ENCODE results near the gene KLRD1.
"Not testable (repeated sequence)": the region's sequence is repeated elsewhere in the genome, so short reads cannot be mapped to it uniquely, and the experiment has no call there.

The KLRD1 gene

GRCh38 chr12:10338470-10338869 is 30.8 kb downstream of the KLRD1 start:
- DNase-seq (ENCODE audit: low read depth in 4 of 4, low spot score in 1 of 4) = not testable (repeated sequence)

DNA sequence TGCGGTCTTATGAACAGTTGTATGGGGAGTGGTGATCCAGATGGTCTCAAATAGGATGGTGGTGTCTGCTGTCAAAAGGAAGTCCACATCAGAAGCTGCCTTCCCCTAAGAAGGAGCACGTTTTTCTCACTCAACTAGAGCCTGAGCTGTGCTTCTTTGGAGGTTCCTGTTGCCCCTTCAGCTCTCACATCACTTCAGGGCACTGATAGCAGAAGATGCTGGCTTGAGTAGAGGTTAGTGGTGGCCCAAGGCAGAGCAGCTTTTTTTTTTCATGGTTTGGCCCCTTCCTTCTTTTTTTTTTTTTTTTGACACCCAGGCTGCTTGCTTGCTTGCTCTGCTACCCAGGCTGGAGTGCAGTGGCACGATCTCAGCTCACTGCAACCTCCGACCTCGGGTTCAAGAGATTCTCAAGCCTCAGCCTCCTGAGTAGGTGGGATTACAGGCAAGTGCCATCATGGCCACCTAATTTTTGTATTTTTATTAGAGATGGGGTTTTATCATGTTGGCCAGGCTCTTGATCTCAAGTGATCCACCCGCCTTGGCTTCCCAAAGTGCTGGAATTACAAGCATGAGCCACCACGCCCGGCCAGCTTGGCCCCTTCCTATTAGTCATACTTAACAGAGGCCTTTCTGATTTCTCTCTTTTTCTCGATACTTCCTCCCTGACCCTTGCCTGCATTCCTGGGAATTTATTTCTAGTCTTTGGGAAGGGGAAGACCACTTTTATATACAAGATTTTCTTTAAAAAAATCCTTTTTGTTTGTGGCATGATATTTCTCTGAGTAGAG is 31.6 kb downstream of the KLRD1 start:
- no peak for DNase-seq (ENCODE audit: low read depth in 4 of 4, low spot score in 1 of 4)

DNA sequence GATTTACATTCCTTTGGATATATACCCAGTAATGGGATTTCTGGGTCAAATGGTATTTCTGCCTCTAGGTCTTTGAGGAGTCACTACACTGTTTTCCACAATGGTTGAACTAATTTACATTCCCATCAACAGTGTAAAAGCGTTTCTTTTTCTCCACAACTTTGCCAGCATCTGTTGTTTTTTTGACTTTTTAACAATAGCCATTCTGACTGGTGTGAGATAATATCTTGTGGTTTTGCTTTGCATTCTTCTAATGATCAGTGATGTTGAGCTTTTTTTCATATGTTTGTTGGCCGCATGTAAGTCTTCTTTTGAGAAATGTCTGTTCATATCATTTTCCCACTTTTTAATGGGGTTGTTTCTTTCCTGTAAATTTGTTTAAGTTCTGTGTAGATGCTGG is 33.3 kb downstream of the KLRD1 start:
- not testable (repeated sequence) for DNase-seq (ENCODE audit: low read depth in 4 of 4, low spot score in 1 of 4)

DNA sequence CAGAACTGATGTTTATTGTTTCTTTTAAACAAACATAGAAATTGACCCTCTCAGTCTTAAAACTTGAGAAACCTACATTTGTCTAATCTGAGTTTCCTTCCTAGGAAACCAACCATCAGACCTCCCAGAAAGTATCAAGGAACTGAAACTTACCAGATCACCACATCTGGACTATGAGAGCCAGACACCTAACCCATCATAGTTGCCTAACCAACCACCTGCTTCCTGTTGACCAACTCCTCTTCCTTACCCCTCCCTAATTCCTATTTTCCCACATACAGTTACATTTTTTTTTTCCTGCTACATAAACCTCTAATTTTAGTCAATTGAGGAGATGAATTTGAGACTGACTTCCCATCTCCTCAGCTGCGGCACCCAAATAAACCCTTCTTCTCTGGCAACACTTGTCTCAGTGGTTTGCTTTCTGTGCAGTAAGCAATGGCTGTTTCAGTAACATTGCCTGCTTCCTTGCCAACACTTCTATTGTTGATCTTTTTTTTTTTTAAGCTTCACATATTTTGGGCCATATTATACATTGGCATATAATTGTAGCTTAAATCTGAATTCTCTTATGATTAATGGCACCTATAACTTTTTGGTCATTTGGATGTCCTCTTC is 34.3 kb downstream of the KLRD1 start:
- DNase-seq (ENCODE audit: low read depth in 4 of 4, low spot score in 1 of 4) = no peak

DNA sequence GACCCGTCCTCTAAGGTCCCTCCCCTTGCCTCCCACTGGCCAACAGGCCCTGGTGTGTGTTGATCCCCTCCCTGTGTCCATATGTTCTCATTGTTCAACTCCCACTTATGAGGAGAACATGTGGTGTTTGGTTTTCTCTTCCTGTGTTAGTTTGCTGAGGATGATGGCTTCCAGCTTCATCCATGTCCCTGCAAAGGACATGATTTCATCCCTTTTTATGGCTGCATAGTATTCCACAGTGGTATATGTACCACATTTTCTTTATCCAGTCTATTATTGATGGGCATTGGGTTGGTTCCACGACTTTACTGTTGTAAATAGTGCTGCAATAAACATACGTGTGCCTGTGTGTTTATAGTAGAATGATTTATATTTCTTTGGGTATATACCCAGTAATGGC is 43.8 kb downstream of the KLRD1 start:
- not testable (repeated sequence) for DNase-seq (ENCODE audit: low read depth in 4 of 4, low spot score in 1 of 4)

DNA sequence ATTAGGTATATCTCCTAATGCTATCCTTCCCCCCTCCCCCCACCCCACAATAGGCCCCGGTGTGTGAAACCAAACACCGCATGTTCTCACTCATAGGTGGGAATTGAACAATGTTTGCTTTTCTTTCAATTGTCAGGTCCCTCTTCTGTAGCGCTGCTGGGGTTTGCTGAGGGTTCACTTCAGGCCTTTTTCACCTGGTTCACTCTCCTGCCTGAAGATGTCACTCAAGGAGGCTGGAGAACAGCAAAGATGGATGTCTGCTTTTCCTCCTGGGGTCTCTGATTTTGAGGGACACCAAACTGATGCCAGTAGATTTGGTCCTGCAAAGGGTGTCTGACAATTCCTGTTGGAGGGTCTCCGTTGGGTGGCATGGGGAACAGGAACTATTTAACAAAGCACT is 46.4 kb downstream of the KLRD1 start:
- no peak for DNase-seq (ENCODE audit: low read depth in 4 of 4, low spot score in 1 of 4)

- no peak for DNase-seq (ENCODE audit: low read depth in 4 of 4, low spot score in 1 of 4)
These were observed 46.8 kb downstream of the KLRD1 start for GRCh38 chr12:10354502-10354901.

DNA sequence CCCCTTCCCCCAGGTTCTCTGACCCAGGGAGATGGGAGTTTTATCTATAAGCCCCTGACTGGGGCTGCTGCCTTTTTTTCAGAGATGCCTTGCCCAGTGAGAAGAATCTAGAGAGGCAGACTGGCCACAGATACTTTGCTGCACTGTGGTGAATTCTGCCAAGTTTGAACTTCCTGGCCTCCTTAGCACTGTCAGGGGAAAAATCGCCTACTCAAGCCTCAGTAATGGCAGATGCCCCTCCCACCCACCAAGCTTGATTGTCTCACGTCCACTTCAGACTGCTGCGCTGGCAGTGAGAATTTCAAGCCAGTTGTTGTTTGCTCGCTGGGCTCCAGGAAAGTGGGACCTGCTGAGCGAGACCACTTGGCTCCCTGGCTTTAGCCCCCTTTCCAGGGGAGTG is 50.5 kb downstream of the KLRD1 start:
- no peak for DNase-seq (ENCODE audit: low read depth in 4 of 4, low spot score in 1 of 4)

- no peak for DNase-seq (ENCODE audit: low read depth in 4 of 4, low spot score in 1 of 4)
These were observed 51.3 kb downstream of the KLRD1 start for GRCh38 chr12:10358969-10359368.

GRCh38 chr12:10361084-10361483 is 53.4 kb downstream of the KLRD1 start:
- no peak for DNase-seq (ENCODE audit: low read depth in 4 of 4, low spot score in 1 of 4)

DNA sequence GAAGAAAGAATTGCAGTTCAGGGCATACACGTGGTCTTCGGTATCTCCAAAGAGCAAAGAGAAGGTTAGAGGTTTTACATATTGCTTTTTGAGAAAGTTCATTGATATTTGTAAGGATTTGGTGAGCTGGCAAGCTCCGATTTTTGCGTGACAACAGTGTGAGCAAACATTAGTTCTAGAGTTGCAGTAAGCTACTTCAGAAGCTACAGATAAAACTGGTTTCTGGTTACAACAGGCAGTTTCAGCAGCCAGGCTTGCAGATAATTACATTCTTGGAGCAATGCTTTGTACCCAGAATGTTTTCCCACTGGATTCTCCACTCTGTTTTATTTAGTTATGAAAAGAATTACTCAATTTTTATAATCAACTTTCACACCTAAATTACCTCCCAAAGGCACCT is 54.0 kb downstream of the KLRD1 start:
- no peak for DNase-seq (ENCODE audit: low read depth in 4 of 4, low spot score in 1 of 4)

DNA sequence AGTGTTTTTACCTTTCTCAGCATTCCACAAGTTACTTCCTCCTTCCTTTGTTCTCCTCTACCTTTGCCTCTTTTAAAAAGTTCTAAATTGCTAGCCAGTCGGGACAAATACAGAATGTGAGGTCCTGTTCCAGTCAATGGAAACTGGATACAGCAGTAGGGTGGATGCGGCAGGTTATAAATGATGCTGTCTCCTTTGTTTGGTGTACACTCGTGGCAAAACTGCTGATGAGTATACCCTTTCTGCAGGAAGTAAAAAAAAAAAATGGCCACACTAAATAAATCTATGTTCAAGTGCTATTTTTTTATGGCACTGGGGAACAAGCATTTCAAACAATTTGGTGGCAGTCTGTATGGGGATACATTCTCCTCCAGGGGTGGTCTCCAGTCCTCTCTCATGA is 54.7 kb downstream of the KLRD1 start:
- DNase-seq (ENCODE audit: low read depth in 4 of 4, low spot score in 1 of 4) = no peak

DNA sequence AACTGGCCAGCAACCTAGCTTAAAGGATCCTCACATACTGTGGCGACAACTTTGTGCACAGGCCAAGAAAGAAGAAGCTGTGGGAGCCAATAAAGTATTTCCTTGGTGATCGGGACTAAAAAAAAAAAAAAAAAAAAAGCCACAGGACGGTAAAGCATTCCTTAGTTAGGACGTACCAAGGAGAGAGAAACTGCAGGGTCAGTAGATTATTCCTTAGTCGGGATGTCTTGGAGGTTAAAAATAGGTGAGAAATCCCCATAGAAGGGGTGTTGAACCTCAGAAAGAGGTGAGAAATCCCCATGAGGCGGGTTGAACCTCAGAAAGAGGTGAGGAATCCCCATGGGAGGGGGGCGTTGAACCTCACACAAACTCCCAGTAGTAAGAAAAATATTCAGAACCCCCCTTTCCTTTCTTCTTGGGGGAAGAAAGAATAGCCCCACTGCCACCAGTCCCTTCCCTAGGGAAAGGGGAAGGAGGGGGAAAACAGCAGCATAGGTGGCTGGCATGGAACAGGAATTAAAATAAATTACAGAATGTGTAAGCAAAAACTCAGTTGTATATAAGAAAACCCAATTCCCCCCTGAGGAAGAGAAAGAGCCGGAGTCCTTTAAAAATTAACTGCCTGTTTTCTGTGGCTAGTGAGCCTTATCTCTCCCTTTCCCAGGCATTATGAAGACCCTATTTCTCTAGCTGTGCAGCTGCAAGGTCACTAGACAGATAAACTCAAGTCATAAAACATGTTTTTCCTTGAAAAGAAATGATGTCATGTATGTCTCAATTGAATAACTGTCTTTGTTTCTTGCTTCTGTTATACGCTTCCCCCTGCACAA is 55.4 kb downstream of the KLRD1 start:
- DNase-seq (ENCODE audit: low read depth in 4 of 4, low spot score in 1 of 4) = no peak

DNA sequence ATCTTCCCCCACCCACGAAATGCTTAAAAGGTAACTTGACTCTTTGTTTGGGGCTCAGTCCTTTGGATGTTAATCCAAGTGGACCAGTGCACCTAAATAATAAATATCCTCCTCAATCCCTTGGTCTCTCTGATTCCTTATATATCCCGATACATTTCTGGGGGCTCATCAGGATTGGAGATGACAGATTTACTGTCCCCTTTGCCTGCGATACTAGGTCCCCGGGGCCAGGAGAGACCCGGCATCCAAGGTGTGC is 55.9 kb downstream of the KLRD1 start:
- DNase-seq (ENCODE audit: low read depth in 4 of 4, low spot score in 1 of 4) = no peak

- no peak for DNase-seq (ENCODE audit: low read depth in 4 of 4, low spot score in 1 of 4)
These were observed 56.5 kb downstream of the KLRD1 start for GRCh38 chr12:10363914-10364814.

- peak in 1 of 4 experiments; percentile 21 for DNase-seq (ENCODE audit: low read depth in 4 of 4, low spot score in 1 of 4)
These were observed 57.3 kb downstream of the KLRD1 start for GRCh38 chr12:10364815-10365622.

- DNase-seq (ENCODE audit: low read depth in 4 of 4, low spot score in 1 of 4) = no peak
These were observed 58.2 kb downstream of the KLRD1 start for GRCh38 chr12:10365696-10366405.

DNA sequence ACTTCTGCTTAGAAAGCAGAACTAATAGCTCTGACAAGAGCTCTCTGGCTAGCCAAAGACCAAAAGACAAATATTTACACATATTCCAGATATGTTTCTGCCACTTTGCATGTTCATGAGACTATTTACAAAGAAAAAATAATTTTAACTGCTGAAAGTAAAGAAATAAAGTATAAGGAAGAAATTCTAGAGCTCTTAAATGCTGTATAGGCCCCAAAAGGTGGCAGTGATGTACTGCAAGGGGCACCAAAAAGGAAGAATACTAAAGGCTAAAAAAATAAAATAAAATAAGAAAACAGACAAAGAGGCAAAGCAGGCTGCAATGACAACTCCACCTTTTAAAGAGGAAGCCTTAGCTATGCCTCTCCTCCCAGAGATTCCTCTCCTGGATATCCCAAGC is 59.2 kb downstream of the KLRD1 start:
- DNase-seq (ENCODE audit: low read depth in 4 of 4, low spot score in 1 of 4) = no peak

GRCh38 chr12:10367714-10368113 is 60.0 kb downstream of the KLRD1 start:
- not testable (repeated sequence) for DNase-seq (ENCODE audit: low read depth in 4 of 4, low spot score in 1 of 4)

All from stimulated activated CD4-positive, alpha-beta T cell treated with anti-CD3 and anti-CD28 coated beads, Interleukin-1b, Interleukin-23, amount 100 ng/mL, for 24 hours (primary cell).